ENCODE measurements around the gene PMEL.
"Not testable (repeated sequence)": the region's sequence is repeated elsewhere in the genome, so short reads cannot be mapped to it uniquely, and the experiment has no call there.

Gene PMEL

DNA sequence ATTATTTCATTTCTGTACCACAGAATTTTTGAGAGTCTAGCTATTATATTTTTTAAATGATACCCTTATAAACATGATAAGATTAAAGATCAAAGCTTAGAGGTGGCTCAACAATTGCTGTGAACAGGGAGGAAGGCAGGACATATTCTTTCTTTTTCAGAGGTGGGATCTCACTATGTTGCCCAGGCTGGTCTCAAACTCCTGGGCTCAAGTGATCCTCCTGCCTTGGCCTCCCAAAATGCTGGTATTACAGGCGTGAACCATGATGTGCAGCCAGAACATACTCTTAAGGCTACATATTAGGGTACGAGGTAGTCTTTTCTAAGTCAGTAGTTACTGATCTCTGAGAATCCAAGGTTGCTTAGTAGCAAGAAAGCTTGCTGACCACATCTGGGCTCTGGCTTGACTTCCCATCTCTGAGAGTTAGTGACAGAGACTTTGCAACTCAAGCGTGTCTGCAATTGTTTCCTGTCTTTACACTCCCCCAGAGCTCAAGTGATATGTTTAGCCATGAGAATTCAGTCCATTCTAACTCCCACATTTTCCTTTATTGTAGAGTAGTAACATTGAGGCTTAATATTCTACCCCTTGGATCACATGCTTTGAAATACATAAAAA, 16.6 kb upstream of the PMEL start:
- DNase-seq = no peak

DNA sequence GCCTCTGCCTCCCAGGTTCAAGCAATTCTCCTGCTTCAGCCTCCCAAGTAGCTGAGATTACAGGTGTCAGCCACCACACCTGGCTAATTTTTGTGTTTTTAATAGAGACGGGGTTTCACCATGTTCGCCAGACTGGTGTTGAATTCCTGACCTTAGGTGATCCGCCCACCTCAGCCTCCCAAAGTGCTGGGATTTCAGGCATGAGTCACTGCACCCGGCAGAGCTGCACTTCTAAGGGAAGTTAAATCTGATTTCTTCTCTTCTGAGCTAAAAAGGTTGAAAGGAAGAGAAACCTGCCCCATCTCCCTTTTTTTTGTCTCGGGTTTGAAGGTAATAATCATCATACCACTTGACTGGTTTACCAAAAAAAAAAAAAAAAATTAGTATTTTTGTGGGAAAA, 16.0 kb upstream of the PMEL start:
- not testable (repeated sequence) for DNase-seq

DNA sequence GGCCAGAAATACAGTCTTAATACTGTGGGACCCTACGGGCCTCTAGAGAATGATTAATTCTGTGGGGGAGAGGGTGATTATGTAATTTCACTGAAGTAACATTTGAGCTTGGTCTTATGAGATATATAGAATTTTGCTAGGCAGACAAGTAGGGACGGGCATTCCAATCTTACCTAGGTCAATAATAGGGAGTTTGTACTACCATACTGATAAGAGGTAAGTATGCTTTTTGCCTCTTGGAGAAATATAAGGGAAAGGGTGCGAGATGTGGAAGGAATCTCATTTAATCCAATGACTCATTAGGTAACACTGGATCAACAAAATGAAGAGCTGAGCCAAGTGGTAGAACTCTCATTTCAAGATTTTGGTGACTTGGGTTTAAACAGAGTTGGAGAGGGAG, 13.2 kb upstream of the PMEL start:
- DNase-seq = no peak

DNA sequence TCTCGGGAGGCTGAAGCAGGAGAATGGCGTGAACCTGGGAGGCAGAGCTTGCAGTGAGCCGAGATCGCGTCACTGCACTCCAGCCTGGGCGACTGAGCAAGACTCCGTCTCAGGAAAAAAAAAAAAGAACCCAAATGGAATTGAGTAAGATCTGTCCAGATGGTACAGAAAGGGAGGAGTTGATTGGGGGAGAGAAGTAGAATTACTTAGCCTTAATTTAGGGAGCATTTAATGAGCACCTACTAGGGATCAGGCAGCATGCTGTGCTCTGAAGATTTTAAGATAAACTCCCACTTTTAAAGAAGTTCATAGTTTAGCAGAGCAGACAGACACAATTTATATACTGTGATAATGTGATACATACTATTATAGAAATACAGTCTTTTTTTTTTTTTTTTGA, 12.6 kb upstream of the PMEL start:
- no peak for DNase-seq

- DNase-seq = no peak
These were observed 8.5 kb upstream of the PMEL start for GRCh38 chr12:55974308-55974730.

- DNase-seq = peak; percentile 99
These were observed 7.9 kb upstream of the PMEL start, which contains the start of gene RAB5B for GRCh38 chr12:55973599-55974307. TSS of gene RAB5B (plus strand) at chr12:55974078. CDS start at chr12:55986961, 12,883 bp downstream.

DNA sequence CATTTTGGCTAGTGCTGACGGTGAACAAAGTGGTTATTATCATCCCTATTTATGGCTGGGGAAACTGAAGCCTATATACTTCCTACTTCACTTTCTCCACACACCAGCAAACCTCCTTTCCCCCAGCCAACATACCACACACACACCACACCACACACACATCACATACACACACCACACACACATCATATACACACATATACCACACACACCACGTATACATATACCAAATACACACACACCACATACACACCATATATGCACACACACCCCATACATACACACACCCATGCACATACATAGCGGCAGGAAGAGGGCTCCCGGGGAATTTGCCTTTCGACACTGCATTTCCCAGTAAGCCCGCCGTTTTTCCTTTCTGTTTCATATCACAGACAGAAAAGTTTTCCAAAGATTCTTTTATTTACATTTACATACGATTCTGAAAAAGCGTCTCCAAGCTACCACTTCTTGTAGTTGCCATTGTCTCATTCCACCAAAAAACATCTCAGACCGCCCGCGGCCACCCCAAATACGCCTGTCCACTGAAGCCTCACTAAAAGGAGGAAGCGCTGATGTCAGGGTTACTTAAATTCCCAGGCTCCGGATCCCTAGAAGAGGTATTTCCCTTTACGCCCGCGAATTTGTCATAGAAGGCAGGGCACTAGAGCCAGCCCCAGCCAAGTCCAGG, 7.2 kb upstream of the PMEL start:
- no peak for DNase-seq

GRCh38 chr12:55972456-55972855, 6.6 kb upstream of the PMEL start:
- DNase-seq = no peak

DNA sequence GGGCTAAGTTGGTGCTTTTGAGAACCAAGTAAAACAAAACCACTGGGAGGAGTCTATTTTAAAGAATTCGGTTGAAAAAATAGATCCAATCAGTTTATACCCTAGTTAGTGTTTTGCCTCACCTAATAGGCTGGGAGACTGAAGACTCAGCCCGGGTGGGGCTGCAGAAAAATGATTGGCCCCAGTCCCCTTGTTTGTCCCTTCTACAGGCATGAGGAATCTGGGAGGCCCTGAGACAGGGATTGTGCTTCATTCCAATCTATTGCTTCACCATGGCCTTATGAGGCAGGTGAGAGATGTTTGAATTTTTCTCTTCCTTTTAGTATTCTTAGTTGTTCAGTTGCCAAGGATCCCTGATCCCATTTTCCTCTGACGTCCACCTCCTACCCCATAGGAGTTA, 6.2 kb upstream of the PMEL start:
- no peak for DNase-seq

- DNase-seq = no peak
These were observed 4.9 kb upstream of the PMEL start for GRCh38 chr12:55970775-55971174.

GRCh38 chr12:55969356-55969755, 3.5 kb upstream of the PMEL start:
- no peak for DNase-seq

DNA sequence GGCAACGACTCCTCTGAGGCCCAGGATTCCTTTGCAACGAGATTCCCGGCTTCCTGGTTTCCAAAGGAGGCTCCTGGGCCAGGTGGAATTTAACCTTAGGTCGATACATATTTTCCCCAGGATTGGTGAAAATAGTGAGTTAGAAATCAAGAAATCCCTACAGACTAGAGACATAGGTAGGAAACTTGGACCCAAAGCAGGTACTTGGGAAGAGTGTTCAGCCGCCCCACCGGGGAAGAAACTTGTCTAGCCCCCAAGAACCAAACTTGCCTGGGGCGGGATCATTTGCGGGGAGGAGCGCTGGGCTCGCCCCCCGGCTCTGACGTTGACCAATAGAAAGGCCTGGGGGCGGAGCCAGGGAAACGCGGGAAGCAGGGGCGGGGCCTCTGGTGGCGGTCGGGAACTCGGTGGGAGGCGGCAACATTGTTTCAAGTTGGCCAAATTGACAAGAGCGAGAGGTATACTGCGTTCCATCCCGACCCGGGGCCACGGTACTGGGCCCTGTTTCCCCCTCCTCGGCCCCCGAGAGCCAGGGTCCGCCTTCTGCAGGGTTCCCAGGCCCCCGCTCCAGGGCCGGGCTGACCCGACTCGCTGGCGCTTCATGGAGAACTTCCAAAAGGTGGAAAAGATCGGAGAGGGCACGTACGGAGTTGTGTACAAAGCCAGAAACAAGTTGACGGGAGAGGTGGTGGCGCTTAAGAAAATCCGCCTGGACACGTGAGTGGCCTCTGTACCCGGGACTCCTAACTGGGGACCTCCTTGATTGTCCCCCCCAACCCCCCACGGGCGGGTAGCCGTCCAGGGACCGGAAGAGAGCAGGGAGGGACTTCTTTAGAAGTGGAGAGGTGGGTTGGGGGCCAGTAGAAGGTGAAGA, 803 bp upstream of the PMEL start, which contains the start of gene CDK2:
Gene CDK2, plus strand, starts transcription at position 423 of the 874 bp plus-strand sequence. Its CDS starts 179 bp downstream, at position 602.
- peak; percentile 16 for DNase-seq

DNA sequence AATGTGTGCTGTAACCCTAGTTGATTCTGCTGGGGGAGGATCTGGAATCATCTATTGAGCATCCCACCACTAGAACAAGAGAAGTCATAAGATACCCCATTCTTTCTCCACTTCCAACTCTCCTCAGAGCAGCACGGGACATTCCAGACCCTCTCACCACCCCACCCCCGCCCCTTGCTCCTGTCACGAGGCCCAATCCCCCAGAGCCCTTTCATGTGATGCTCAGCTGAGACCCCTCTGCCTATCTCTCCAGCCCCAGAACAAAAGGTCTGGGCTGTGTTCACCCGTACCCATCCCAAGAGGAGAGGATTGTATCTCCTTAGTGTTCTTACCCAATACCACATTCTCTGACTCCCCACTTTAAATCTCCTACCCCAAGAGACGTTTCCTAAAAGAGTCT, 602 bp downstream of the PMEL start:
- DNase-seq = no peak

DNA sequence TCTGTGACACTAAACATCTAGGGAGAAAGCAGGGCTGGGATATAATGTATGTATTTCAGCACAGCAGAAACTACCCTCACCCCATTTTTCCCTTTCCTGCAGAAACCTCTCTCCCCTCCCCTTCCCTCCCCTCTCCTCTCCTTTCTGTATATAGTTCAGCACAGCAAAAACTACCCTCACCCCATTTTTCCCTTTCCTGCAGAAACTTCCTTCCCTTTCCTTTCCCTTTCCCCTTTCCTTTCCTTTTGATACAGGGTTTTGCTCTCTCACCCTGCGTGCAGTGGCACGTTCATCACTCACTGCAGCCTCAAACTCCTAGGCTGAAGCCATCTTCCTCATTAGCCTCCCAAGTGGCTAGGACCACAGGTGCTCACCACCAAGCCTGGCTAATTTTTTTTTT, 2.1 kb downstream of the PMEL start:
- no peak for DNase-seq

DNA sequence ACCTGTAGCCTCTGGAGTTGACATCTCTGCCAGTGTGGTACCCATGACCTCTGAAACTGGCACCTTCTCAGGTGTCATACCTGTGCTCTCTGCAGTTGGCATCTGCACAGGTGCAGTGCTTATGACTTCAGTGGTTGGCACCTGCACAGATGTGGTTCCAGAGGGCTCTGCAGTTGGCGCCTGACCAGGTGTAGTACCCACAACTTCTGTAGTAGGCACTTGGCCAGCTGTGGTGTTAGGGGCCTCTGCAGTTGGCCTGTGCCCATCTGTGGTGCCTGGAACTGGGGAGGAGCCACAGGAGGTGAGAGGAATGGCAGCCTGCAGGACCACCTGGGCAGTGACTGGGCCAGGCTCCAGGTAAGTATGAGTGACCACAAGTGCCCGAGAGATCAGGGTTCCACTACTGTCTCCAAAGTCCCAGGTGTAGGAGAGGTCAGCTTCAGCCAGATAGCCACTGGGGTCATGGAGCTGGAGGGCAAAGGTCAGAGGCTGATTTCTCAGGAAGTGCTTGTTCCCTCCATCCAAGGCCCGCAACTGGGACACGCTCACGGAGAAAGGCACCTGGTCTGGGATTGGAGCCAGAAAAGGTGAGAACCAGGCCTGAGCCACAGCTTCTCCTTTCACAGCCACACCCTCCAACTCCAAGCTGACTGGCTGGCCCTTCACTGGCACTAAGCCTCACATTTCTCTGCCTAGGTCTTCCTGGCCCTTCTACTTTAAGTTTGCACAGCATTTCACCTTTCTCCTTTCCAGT, 8.6 kb downstream of the PMEL start:
- no peak for DNase-seq

GRCh38 chr12:55955800-55956508, 9.9 kb downstream of the PMEL start:
- no peak for DNase-seq

- no peak for DNase-seq
These were observed 10.5 kb downstream of the PMEL start for GRCh38 chr12:55955344-55955743.

DNA sequence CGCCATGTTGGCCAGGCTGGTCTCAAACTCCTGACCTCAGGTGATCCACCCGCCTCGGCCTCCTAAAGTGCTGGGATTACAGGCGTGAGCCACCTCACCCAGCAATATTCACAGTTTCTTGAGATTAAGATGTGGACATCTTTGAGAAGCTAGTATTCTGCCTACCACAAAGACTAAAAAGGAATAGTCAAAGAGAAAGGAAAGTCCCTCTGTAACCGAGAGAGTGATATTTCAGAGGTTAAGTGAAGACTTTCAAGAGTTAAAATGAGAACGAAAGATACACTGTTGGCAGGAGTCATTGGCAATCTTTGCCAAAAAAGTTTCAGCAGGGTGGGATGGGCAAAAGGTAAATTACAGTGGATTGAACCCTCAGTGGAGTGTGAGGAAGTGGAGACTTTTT, 19.3 kb downstream of the PMEL start:
- no peak for DNase-seq

DNA sequence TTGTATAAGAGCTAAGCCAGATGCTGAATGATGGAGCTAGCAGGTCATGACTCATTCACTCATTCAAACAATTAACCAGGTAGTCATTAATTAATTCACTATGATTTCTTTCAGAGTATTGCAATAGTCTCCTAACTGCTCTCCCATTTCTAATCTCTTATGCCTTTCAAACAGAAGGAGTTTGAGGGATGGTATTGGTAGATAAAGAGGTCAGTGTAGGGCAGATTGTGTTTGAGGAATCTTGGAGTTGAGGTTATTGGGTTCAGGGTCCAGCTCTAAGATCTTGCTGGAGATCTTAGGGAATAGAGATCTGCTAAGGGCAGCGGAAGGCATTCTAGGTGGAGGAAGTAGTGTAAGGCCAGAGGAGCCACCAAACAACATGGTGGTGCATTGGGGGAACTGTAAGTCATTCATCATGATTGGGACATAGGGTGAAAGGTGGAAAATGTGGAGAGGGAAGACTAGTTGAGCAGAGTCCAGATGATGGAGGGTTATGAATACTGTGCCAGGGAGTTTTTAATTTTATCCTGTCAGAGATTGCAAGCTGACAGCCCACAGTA, 23.2 kb downstream of the PMEL start:
- DNase-seq = no peak

- no peak for DNase-seq
These were observed 23.8 kb downstream of the PMEL start for GRCh38 chr12:55942055-55942454.

GRCh38 chr12:55940065-55940732, 25.6 kb downstream of the PMEL start:
- peak; percentile 36 for DNase-seq

Data from NCI-H1092 (cell line).